ENCODE measurements around the gene RAPGEF4.

- TF ChIP-seq POLR2A (IDR thresholded peaks at IDR 0.05; ENCODE audit: low read length) = no peak
- no peak for TF ChIP-seq GATA1 (IDR thresholded peaks at IDR 0.05; ENCODE audit: low read depth, low read length)
Measured at GRCh38 chr2:173054466-173054865, 318.8 kb downstream of the RAPGEF4 start.

Measured in erythroblast (primary cell).